ENCODE results near the gene SH3PXD2B. TPM values are rescaled to one million over a fixed set of nuclear protein-coding genes. Genes with fewer than 3 reads are reported as not detected.

SH3PXD2B gene
- total RNA-seq, 1 donor from 2014 or later, result 60.8 TPM

- DNase-seq (ENCODE audit: low spot score in 2 of 2), result no peak
- Histone ChIP-seq H3K9me3 (no peaks in the 10 kb centered on the region), H3K36me3 (peaks cover 6 to 16% of the 10 kb centered on the region in 2 donors), H3K4me1 (peaks cover 5 to 23% of the 10 kb centered on the region in 2 donors), H3K4me3 (no peak overlapping the region), H3K27me3 (no peaks in the 10 kb centered on the region), H3K27ac (no peak overlapping the region)
- intact Hi-C loops (cut with DNase I), result no loop called here
- TF ChIP-seq CTCF (IDR thresholded peaks at IDR 0.05), result no peak
These were observed 21.3 kb downstream of the SH3PXD2B start for GRCh38 chr5:172433071-172433470.

GRCh38 chr5:172430354-172430753 is 24.0 kb downstream of the SH3PXD2B start:
- Histone ChIP-seq H3K27ac (peak overlapping the region; percentile 28 to 38), H3K4me3 (no peak overlapping the region), H3K4me1 (peaks cover 0 to 15% of the 10 kb centered on the region in 2 donors), H3K27me3 (no peaks in the 10 kb centered on the region), H3K36me3 (peaks cover 0 to 7% of the 10 kb centered on the region in 2 donors), H3K9me3 (no peaks in the 10 kb centered on the region)
- intact Hi-C loops (cut with DNase I), result no loop called here
- DNase-seq (ENCODE audit: low spot score in 2 of 2), result no peak
- TF ChIP-seq CTCF (IDR thresholded peaks at IDR 0.05), result no peak

- H3K4me3 ChIP-seq, result no peak overlapping the region
- DNase-seq (ENCODE audit: low spot score in 2 of 2), result no peak
- intact Hi-C loops (cut with DNase I), result no loop called here
- no peaks in the 10 kb centered on the region for H3K27me3 ChIP-seq
- H3K4me1 ChIP-seq, result peaks cover 0 to 15% of the 10 kb centered on the region in 2 donors
- no peak for TF ChIP-seq CTCF (IDR thresholded peaks at IDR 0.05)
- peaks cover 0 to 7% of the 10 kb centered on the region in 2 donors for H3K36me3 ChIP-seq
- H3K27ac ChIP-seq, result peak overlapping the region; percentile 23 to 46
- no peaks in the 10 kb centered on the region for H3K9me3 ChIP-seq
These were observed 25.0 kb downstream of the SH3PXD2B start for GRCh38 chr5:172429201-172429940.

- no peak for TF ChIP-seq CTCF (IDR thresholded peaks at IDR 0.05)
- intact Hi-C loops (cut with DNase I), result no loop called here
- Histone ChIP-seq H3K27me3 (no peaks in the 10 kb centered on the region), H3K27ac (peak overlapping the region; percentile 23 to 46), H3K4me1 (peaks cover 0 to 15% of the 10 kb centered on the region in 2 donors), H3K9me3 (no peaks in the 10 kb centered on the region), H3K4me3 (no peak overlapping the region), H3K36me3 (peaks cover 0 to 7% of the 10 kb centered on the region in 2 donors)
- no peak for DNase-seq (ENCODE audit: low spot score in 2 of 2)
These were observed 25.8 kb downstream of the SH3PXD2B start for GRCh38 chr5:172428224-172429166.

- intact Hi-C loops (cut with DNase I), result no loop called here
- Histone ChIP-seq H3K9me3 (no peaks in the 10 kb centered on the region), H3K4me3 (no peak overlapping the region), H3K36me3 (peaks cover 0 to 6% of the 10 kb centered on the region in 2 donors), H3K27ac (no peak overlapping the region), H3K27me3 (no peaks in the 10 kb centered on the region), H3K4me1 (peaks cover 0 to 15% of the 10 kb centered on the region in 2 donors)
- no peak for TF ChIP-seq CTCF (IDR thresholded peaks at IDR 0.05)
- no peak for DNase-seq (ENCODE audit: low spot score in 2 of 2)
These were observed 27.1 kb downstream of the SH3PXD2B start for GRCh38 chr5:172427202-172427601.
